GM18520 (cell line): ENCODE results near the gene KRT83.
"Not testable (repeated sequence)": the region's sequence is repeated elsewhere in the genome, so short reads cannot be mapped to it uniquely, and the experiment has no call there.

Source experiments
- ATAC-seq: cut with Tn5 transposase; IDR thresholded peaks from one replicate; pipeline ENCODE4 v1.9.1; 2021; ENCODE audit not compliant: unreplicated experiment

The KRT83 gene

DNA sequence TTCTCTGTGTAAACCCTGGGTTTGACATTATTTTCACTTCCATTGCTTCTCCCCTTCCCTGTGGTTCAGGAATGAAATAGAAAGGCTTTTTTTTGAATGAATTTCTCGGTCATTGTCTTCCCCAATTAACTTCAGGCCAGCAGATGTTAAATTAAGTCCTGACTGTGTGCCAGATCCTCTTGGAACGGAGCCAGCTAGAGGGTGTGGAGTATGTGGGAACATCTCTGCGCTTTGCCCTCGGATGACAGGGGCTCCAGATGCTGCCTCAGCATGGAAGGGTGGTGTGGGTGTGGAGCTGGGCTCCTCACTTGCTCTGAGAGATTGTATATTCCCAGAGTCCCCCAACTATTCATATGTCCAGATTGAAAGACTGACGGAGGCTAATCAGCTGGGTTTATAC is 33.0 kb upstream of the KRT83 start:
- ATAC-seq, result no peak

DNA sequence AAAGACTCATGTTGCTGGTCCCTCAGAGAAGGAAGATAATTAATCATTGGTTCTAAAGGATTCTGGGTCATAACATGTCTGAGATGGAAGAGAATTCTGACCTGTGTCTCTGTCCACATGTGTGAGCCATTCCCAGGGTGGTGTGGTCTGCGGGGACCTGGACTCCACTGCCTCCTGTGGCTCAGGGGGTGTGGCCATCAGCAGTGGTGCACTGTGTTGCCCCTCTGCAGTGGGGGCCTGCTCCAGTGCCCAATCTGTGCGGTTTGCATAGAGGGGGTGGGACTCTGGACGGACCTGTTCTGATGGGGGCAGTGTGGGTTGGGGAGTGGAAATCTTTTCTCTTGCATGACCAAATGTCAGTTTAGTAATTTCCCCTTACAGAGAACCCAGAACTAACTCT is 32.6 kb upstream of the KRT83 start:
- no peak for ATAC-seq

DNA sequence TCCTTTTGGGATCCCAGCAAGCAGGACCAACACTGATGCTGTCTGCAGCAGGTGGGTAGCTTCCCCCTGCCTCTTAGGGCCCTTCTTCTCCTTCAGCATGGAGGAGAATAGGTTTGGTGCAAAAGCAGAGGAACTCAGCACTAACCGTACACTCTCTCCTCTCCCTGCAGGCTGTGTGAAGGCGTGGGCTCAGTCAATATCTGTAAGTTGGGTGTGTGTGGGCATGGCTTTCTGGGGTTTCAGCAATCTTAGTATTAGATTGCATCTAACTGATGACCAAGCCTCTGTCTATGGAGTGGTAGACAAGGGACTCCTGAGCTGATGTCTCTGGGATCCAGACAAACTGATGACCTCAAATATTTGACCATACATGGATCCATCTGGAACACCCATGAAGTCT is 31.8 kb upstream of the KRT83 start:
- no peak for ATAC-seq

DNA sequence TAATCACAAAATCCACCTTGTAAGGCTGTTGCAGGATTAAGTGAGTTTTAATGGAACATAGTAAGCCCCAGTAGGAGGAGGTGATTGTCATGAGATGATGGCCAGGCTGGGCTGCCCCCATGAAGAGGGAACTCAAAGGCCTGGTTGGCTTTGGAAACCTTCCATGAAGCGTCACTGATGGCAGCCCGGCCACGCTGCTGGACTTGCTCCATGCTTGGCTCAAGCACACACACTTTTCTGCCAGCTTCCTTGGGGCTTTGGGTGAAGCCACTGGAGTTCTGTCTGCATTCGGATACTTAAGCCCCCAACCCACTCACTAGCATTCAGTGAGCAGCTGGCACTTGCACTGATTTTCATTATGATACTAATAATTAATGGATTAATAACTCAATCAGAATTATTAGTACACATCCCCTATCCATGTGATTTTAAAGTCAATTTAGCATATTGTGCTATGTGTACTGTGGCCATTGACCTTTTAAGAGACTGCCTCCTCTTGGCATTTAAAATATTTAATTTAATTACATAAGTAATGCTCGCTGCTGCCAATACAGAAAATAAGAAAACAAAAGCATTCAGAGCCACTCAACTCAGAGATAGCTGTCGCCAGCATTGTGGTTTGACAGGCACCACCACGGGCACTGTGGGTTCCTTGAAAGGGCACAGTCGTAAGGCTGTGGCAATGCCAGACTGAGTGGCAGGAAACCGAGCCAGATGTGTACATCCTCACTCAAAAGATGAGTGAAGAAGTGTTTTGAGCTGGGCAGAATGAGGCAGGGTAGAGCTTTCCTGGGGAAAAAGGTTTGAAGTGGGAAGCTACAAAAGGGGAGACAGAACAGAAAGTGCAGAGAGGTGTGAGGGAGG is 30.2 kb upstream of the KRT83 start:
- no peak for ATAC-seq

DNA sequence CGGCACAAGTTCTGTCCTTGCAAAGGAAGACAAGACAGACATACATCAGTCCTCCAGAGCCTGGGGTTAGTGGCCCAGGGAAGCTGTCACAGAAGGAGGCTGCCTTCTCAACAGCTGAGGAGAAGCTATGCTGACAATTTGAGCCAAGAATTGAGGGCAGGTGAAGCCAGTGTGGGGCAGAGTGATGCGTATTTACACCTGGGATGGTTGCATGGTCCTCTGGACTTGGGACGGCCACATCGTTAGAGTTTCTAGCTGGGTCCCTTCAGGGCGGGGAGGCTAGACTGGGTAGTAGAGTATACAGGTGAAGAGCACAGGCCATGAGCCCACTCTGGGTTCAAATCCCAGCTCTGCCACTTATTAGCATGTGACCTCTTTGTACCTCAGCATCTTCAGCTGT is 29.6 kb upstream of the KRT83 start:
- no peak for ATAC-seq

DNA sequence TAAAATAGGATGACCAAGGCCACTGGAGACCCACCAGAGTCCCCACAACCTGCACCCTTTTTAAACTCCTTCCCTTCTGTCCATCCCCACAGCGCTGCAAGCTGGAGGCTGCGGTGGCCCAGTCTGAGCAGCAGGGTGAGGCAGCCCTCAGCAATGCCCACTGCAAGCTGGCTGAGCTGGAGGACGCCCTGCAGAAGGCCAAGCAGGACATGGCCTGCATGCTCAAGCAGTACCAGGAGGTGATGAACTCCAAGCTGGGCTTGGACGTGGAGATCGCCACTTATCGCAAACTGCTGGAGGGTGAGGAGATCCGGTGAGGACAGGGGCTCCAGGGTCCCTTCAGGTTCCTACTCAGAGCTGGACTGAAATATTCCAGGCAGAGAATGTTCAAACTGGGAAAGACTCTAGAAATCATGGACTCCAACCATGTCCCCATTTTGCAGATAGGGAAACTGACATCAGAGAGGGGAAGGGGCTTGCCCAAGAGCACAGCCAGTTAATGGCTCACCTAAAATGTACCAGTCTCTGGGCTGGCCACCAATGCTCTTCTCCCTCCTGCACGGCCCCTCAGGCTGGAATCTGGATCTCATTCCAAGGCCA is 28.9 kb upstream of the KRT83 start:
- no peak for ATAC-seq

DNA sequence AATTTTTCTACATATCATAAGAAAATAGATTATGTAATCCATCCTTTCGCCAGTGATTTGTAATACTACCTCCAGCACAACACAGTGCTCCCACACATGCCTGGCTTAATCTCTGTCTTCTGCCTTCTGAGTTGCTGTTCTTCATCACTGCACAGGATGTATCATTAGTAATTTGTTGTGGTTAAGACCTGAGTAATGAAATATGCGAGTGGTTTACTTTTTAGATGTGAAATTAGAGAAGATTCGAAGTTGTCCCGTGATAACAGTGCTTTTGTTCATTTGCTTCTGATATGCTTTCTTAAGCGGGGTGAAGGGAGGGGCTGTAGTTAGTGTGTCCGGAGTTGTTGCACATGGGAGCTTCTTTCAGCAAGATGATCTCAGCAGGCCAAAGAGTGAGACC is 28.0 kb upstream of the KRT83 start:
- ATAC-seq, result no peak

DNA sequence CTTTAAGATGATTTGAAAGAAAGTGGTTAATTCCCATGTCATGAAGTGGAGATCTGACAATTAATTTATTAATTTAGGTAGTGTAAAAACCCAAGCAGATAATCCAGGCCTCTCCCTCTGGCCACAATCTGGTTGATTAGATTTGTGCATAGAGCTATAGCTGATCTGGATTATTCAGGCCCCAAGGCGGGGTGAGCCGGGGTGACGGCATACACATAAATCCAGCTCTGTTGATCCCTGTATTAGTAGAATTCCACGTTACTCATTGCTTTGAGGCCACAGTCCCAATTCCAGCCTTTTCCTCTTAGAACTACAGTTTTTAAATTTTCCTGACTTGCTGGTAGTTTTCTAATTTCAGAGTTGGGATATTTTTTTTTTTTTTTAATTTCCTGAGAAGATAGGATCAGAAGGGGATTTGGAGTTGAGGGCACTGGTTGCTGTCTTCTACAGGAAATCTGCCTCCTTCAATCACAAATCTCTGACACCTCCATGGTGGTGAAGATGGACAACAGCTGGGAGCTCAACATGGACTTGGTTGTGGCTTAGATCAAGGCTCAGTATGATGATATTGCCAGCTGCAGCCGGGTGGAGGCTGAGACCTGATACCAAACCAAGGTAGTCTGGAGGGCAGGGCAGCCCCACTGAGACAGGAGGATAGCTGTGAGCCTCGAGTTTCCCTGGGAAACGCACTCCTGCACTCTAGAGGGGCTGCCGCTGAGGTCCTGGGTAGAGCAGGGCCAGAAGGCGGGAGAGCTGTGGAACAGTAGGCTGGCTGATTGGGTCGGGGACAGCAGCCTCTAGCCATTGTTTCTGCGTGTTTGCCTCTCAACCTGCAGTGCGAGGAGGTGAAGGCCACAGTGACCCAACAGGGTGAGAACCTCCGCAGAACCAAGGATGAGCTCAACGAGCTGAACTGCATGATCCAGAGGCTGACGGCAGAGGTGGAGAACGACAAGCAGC is 26.6 kb upstream of the KRT83 start:
- ATAC-seq, result no peak

DNA sequence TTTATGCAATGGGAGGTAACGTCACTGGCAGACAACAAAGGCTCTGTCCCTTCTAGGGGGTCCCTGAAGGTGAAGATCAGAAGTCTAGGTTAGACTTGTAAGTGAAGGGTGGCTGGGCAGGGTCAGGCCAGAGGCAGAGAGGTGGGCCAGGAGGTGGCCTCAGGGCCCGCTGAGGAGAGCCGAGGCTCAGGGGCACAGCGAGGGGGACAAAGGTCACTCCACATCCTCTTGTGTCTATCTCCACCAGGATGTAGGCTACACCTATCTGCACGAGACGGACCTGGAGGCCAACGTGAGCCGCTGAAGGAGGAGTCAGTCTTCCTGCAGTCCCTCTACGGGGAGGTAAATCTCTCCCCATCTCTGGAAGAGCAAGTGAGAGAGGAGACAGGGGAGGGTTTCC is 25.8 kb upstream of the KRT83 start:
- no peak for ATAC-seq

DNA sequence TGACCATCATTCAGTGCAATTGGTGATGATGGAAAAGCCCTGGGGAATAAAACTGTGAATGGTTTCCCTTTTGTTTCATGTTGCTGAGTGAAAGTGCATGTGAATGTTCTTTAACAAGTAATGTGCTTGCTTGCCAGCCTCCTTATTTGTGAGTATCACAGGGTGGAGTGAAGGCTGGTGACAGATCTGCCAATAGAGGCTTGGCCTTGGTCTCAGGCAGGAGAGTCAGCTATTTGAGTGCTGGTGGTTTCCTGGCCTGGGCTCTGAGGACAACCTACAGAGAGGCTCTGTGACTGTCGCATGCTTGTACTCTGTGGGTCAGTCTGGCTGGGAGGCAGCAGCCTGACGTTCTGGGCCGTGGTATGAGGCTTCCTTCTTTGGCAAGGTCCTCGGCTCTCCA is 25.4 kb upstream of the KRT83 start:
- no peak for ATAC-seq

DNA sequence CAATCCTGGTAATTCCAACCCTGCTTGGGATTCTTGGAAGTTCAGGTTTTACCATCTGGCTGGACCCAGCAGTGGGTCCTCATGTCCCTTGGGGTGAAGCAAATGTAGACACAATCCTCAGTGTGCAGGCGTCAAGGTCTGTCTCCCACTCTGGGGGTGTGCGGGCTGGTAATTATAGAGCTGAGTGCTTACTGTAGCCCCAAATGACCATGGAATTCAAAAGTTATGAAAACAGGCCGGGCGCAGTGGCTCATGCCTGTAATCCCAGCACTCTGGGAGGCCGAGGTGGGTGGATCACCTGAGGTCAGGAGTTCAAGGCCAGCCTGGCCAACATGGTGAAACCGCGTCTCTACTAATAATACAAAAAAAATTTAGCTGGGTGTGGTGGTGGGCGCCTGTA is 23.8 kb upstream of the KRT83 start:
- ATAC-seq, result not testable (repeated sequence)

DNA sequence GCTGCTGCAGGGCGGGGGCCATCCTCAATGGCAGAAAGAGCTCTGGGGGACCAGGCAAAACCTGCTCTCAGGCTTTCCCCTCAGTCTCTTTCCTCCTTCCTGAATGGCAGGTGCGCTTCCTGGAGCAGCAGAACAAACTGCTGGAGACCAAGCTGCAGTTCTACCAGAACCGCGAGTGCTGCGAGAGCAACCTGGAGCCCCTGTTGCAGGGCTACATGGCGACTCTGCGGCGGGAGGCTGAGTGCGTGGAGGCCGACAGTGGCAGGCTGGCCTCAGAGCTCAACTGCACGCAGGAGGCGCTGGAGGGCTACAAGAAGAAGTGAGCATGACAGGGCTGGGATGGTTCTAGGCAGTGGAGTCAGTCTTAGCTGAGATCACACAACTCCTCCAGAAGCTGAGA is 22.9 kb upstream of the KRT83 start:
- ATAC-seq, result no peak

DNA sequence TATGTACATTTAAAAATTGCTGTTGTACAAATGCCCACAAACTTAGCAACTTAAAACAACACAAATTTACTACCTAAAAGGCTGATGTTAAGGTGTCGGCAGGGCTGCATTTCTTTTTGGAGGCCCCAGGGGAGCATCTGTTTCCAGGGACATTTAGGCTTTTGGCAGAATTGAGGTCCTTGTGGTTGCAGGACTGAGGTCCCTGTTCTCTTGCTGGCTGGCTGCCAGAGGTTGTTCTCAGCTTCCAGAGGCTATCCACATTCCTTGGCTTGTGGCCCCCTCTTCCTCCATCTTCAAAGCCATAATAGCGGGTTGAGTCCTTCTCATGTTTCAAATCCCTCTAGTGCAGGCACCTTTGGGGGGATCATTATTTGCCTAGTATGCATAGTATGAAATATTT is 22.4 kb upstream of the KRT83 start:
- no peak for ATAC-seq

DNA sequence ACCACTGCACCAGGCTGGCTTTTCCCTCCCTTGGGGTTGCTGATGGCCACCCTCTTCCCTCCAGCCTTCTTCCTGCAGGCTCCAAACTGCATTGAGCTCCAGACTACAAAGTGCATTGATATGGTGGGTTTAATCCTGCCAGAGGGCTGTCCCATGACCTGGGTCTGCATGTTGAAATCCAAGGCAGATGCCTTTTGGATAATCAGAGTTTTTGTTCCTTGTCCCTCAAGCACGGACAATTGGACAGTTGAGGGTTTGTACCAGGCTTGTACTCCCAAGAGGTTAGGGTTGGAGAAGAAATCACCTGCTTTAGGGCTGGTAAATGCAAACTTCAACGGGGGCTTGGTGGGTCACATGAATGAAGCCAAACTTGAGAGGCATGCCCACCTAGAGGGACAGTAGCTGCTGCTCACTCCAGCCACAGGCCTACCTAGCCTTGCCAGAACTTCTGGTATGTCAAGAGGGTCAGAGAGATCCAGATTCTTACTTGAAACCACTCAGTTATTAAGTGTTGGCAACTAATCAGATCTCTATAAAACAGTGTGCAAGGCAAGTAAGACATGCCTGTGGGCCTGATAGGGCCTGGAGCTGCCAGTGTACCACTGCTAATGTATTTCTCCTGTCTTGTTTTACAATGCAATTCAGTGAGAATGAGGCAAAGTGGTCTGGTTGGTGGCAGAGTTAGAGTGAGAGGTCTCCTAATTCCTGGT is 21.7 kb upstream of the KRT83 start:
- ATAC-seq, result no peak

DNA sequence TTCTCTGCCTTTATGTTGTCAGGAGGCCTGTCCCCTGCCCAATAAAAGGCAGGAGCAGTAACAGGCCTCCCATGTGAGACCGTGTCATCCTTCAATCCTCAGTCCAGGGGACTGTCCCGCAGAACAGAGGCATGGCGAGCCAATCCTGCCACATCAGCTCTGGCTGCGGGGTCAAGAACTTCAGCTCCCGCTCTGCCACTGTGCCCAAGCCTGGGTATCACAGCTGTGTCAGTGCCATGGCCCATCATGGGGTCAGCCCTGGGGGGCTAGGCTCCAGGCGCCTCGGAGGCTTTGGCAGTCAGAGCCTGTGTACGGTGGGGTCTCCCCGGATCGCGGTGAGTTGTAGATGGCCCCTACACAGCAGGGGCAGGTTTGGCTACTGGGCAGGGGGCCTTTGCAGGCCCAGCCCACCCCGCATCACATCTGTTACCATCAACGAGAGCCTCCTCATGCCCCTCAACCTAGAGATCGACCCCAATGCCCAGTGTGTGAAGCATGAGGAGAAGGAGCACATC is 19.9 kb upstream of the KRT83 start:
- no peak for ATAC-seq

DNA sequence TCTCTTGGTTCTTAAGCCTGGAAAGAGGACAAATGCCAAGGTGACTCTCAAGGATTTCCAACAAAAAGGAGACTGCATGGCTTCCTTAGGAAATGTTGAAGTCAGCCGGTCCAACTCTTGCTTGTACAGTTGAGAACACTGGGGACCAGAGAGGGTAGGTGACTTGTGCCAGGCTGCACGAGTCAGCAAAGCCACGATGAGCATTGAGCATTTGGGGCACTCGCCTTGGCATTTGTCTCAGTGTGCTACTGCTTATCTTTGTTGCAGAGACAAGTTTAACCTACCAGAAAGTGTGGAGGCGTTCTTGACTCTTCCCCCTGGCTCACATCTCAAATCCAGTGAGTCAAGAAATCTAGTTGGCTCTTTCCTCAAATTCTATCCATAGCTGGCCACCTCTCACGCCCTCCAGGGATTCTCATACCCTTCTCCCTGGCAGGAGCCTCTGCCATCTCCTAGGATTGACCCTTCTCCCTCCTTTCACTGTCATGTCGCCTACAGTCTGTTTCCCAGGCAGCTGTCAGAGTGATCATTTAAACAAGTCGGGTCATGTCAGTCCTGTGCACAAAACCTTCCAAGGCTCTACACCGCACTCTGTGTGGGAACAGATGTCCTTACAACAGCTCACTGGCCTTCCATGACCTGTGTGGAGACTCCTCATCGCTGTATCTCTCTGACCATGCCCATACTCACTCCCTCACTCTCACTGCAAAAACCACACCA is 17.2 kb upstream of the KRT83 start:
- no peak for ATAC-seq

DNA sequence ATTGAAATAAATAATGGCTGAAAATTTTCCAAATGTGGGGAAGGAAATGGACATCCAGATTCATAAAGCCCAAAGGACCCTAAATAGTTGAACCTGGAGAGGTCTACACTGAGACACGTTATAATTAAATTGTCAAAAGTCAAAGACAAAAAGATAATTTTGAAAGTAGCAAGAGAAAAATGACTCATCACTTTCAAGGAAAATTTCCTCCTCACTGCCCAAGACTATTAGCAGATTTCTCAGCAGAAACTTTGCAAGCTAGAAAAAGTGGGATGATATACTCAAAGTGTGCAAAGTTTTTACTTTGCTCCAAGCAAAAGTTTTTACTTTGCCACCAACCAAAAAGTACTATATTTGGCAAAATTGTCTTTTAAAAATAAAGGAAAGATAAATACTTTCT is 15.9 kb upstream of the KRT83 start:
- no peak for ATAC-seq

DNA sequence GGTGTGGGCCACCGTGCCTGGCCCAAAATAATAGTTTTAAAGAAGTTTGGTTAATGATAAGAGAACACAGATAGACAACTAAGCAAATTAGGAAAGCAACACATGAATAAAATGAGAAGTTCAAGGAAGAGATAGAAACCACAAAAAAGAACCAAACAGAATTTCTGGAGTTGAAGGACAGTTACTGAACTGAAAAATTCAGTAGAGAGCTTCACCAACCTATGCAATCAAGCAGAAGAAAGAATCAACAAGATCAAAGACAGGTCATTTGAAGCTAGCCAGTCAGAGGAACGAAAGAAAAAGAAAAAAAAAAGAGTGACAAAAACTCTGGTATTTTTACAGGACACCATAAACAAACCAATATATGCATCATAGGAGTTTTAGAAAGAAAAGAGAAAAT is 15.4 kb upstream of the KRT83 start:
- no peak for ATAC-seq

DNA sequence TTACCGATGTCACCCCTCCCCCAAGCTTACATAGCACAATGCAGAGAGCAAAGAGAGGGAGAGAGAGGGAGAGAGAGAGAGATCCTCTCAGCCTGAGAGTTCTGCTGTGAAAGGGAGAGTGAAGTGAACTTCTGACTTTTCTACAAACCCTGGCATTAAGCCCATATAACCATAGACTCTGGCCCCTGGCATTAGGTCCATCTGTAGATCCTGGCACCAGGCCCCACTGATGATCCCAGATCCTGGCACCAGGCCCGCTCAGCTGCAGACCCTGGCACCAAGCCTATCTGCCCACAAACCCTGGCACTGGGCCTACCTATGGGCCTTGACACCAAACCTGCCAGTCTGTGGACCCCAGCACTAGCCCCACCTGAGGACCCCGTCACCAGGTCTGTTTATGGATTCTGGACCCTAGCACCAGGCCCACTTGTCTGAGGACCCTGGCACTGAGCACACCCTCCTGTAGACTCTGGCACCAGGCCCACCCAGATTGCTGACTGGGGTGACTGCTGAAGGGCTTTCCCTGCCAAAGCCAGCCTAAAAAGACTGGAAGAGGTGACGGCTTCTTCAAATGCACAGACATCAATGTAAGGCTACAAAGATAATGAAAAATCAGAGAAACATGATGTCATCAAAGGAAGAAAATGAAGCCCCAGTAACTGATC is 14.5 kb upstream of the KRT83 start:
- ATAC-seq, result no peak

DNA sequence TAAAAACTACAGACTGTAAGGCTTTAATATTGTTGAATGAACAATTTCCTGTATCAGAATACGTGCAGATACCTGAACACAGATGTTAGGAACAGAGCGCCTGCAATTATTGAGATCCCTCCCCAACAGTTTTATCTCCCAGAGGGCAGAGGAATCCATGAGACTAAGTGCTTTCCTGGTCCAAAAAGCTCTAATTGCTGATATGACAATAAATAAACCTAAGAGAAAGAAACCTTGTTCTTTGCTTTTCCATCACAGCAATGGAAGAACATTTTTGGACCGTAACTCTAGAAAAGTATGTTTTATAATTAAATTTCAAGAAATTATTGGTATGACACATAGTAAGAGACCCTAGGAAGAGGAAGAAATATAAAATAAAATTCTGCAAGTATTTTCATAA is 13.0 kb upstream of the KRT83 start:
- ATAC-seq, result no peak
